Heart right ventricle (tissue), 16 donors: Measurements from ENCODE around the gene LDLR. TPM values are rescaled to one million over a fixed set of nuclear protein-coding genes. Genes with fewer than 3 reads are reported as not detected.

Source experiments
- ATAC-seq, 8 donors: fragments of 200-7000 bp; cut with Tn5 transposase; one replicate each; pipeline ENCODE4 v1.9.1; 2020; ENCODE audit warnings: mild to moderate bottlenecking in 8 of 8, moderate library complexity in 8 of 8, moderate number of reproducible peaks in 1 of 8
- DNase-seq, 2 donors: peaks; one replicate each; pipeline ENCODE4 v3.0.0-alpha.2; 2020
- H3K27ac ChIP-seq, 10 donors: fragments of 200-600 bp; sonication (generic) in 2 of 10; one replicate each; pipeline versions ENCODE4 v1.5.0 to v1.8.0; 2020 to 2022; ENCODE audit warnings: mild to moderate bottlenecking in 3 of 10
- H3K27me3 ChIP-seq, 7 donors: fragments of 200-600 bp; one replicate each; pipeline ENCODE4 v1.8.0; 2021 to 2022; ENCODE audit warnings: mild to moderate bottlenecking in 2 of 7
- H3K36me3 ChIP-seq, 9 donors: fragments of 200-600 bp; sonication (generic) in 1 of 9; one replicate each; pipeline versions ENCODE4 v1.5.0 to v1.8.0; 2020 to 2022; ENCODE audit warnings: mild to moderate bottlenecking in 2 of 9
- H3K4me1 ChIP-seq, 9 donors: fragments of 200-600 bp; sonication (generic) in 1 of 9; one replicate each; pipeline versions ENCODE4 v1.5.0 to v1.8.0; 2020 to 2022; ENCODE audit warnings: mild to moderate bottlenecking in 4 of 9
- H3K4me3 ChIP-seq, 10 donors: fragments of 200-600 bp; sonication (generic) in 2 of 10; one replicate each; pipeline versions ENCODE4 v1.5.0 to v1.8.0; 2020 to 2022; ENCODE audit warnings: mild to moderate bottlenecking in 7 of 10, moderate library complexity in 2 of 10
- H3K9me3 ChIP-seq, 11 donors: fragments of 200-600 bp in 10 of 11; sonication (generic) in 2 of 11; one replicate each; pipeline versions ENCODE4 v1.5.0 to v1.8.0; 2013 to 2022; ENCODE audit warnings: mild to moderate bottlenecking in 2 of 11, control low read depth in 1 of 11, moderate library complexity in 1 of 11
- CTCF ChIP-seq, 9 donors: fragments of 200-600 bp; sonication (generic) in 2 of 9; IDR thresholded peaks; one replicate each; pipeline versions ENCODE4 v1.5.0 to v1.8.0; 2021 to 2022; ENCODE audit warnings: antibody characterized with exemption in 9 of 9, mild to moderate bottlenecking in 5 of 9, moderate library complexity in 1 of 9
- WGBS, 2 donors: extraction: QIAGEN DNeasy Blood & Tissue Kit; methylation state at CpG; one replicate each; pipeline ENCODE4 v1.1.7; 2013; ENCODE audit warnings: inconsistent platforms in 1 of 2; 5-methylcytosine and 5-hydroxymethylcytosine counted together
- intact Hi-C, 10 donors: fragments of 100-400 bp; cut with DNase I; formaldehyde crosslinking; loops; one replicate each; pipeline versions ENCODE4 v1.11.1 to v1.14.2; 2022
- long read RNA-seq, 3 donors: library from polyadenylated mRNA; unstranded; transcript quantifications; one replicate each; pipeline ENCODE4 v2.0.0, GENCODE V29; 2020 to 2021
- polyA plus RNA-seq, 2 donors: library from polyadenylated mRNA; stranded (reverse); fragments of 200-250 nt; gene quantifications; one replicate each; pipeline ENCODE4 v1.2.3, GENCODE V29; 2013
- total RNA-seq, 10 donors: library from RNA; stranded (reverse); fragmentation: NEBNext Ultra II Directional in 3 of 10; extraction: Animal tissue kit (Norgen Biotek cat#: 25700) in 3 of 10; gene quantifications; one replicate each; pipeline versions ENCODE4 v1.2.1 to v1.2.4, GENCODE V29; 2021 to 2023
- donor health status: Arrhythmogenic right ventricular cardiomyopathy.
- donor health status: ischemic (EF 13 %, LVEDD 7.1; RV severe dilation, severe dysfunction).
- donor health status: healthy with polysubstance abuse.
- donor health status: DM: no; HTN: yes; CAD: no.
- donor health status: DM: no; HTN: no; CAD: no.
- donor health status: ischemic (EF 25% LVEDD 6.9; RV normal size, moderate dysfunction).
- donor health status: ischemic (EF 25% LVEDD 5.7; RV mildly dilated, moderate dysfunction).
- donor health status: healthy.
- donor health status: DM: yes; HTN: yes; CAD: no.
- donor health status: Ischemic cardiomyopathy.
- donor health status: ischemic (EF 35%, LVEDD 5.7; RV mildly dilated, moderate dysfunction).
- donor health status: nonischemic (EF 11% LVEDD 7.7; RV severe dilation, severe dysfunction).
- donor health status: DM: yes; HTN: yes; CAD: no.
- donor health status: PGD.
- donor health status: ischemic (EF 29% LVEDD 5.4; RV normal size, mild dysfunction).
- donor health status: nonischemic (EF 23%, LVEDD 6.1; RV moderate dilation, normal function).

Gene LDLR
- total RNA-seq (10 to 100 TPM in 8 of 10 donors, 1 to 10 TPM in 2; 4.5 to 76.1 (median 16.4) TPM), polyA plus RNA-seq (10 to 100 TPM in 1 of 2 donors, 1 to 10 TPM in 1; 7.4 to 24.1 TPM)
- long read RNA-seq, donor 1, partial matches to known transcripts: 2 of 12 reads
- long read RNA-seq, donor 1, other reads (novel, unspliced or antisense): 10 of 12 reads
- long read RNA-seq, donor 2, partial matches to known transcripts: 0 of 2 reads
- long read RNA-seq, donor 2, other reads (novel, unspliced or antisense): 2 of 2 reads
- long read RNA-seq, donor 3, transcript LDLR-208 (18 exons, 3,617 nt): major isoform, 5 of 61 reads
- long read RNA-seq, donor 3, partial matches to known transcripts: 32 of 61 reads
- long read RNA-seq, donor 3, other reads (novel, unspliced or antisense): 24 of 61 reads

DNA sequence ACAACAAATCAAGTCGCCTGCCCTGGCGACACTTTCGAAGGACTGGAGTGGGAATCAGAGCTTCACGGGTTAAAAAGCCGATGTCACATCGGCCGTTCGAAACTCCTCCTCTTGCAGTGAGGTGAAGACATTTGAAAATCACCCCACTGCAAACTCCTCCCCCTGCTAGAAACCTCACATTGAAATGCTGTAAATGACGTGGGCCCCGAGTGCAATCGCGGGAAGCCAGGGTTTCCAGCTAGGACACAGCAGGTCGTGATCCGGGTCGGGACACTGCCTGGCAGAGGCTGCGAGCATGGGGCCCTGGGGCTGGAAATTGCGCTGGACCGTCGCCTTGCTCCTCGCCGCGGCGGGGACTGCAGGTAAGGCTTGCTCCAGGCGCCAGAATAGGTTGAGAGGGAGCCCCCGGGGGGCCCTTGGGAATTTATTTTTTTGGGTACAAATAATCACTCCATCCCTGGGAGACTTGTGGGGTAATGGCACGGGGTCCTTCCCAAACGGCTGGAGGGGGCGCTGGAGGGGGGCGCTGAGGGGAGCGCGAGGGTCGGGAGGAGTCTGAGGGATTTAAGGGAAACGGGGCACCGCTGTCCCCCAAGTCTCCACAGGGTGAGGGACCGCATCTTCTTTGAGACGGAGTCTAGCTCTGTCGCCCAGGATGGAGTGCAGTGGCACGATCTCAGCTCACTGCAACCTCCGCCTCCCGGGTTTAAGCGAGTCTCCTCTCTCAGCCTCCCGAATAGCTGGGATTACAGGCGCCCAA lies at the start of gene LDLR:
LDLR (plus strand) TSS at position 210 of the 760 bp plus-strand sequence; CDS start at position 296, 86 bp downstream.
- Histone ChIP-seq H3K9me3 (no peaks in the 10 kb centered on the region), H3K27ac (peak within 1 kb of the TSS; percentile 82 to 99 (median 96)), H3K4me3 (peak within 1 kb of the TSS; percentile 53 to 90 (median 70)), H3K4me1 (peaks cover 0 to 78% (median 54%) of the 10 kb centered on the region in 9 donors), H3K36me3 (peaks cover 0 to 10% (median 0%) of the 10 kb centered on the region in 9 donors), H3K27me3 (no peaks in the 10 kb centered on the region)
- intact Hi-C loops: loop anchor here in 5 of 10 donors (5.0 to 10.0 kb wide), 2 partner anchors 52 to 115 kb away; no protein-coding TSS in a partner anchor
- DNase-seq: peak; percentile 75 to 89
- TF ChIP-seq CTCF (IDR thresholded peaks at IDR 0.05): no peak
- WGBS, 2 donors: 1 to 2% methylated on average over 42 to 43 of the region's 43 CpGs
- peak; percentile 36 to 71 (median 59) for ATAC-seq

DNA sequence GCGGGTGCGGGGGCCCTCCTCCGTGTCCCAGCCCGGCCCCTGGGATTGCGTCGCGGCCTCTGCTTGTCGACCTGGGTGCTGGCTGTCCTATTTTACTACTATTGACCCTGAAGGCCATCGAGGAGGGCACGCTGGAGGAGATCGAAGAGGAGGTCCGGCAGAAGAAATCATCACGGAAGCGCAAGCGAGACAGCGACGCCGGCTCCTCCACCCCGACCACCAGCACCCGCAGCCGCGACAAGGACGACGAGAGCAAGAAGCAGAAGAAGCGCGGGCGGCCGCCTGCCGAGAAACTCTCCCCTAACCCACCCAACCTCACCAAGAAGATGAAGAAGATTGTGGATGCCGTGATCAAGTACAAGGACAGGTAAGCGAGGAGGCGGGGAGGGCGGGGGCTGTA lies 48.1 kb upstream of the LDLR start:
- peaks cover 0 to 3% (median 1%) of the 10 kb centered on the region in 9 donors for H3K4me1 ChIP-seq
- H3K4me3 ChIP-seq: no peak overlapping the region
- H3K9me3 ChIP-seq: no peaks in the 10 kb centered on the region
- H3K27ac ChIP-seq: no peak overlapping the region
- intact Hi-C loops: no loop called here
- TF ChIP-seq CTCF (IDR thresholded peaks at IDR 0.05): no peak
- 95 to 96% methylated on average over 33 of the region's 33 CpGs for WGBS, 2 donors
- ATAC-seq (no peak), DNase-seq (no peak)
- H3K27me3 ChIP-seq: no peaks in the 10 kb centered on the region
- peaks cover 3 to 99% (median 30%) of the 10 kb centered on the region in 9 donors for H3K36me3 ChIP-seq

- Histone ChIP-seq H3K27ac (no peak overlapping the region), H3K9me3 (no peaks in the 10 kb centered on the region), H3K36me3 (peaks cover 3 to 98% (median 26%) of the 10 kb centered on the region in 9 donors), H3K27me3 (no peaks in the 10 kb centered on the region), H3K4me3 (no peak overlapping the region), H3K4me1 (no peaks in the 10 kb centered on the region)
- intact Hi-C loops: no loop called here
- peak in 1 of 8 donors; percentile 45 for ATAC-seq
- 93 to 95% methylated on average over 13 of the region's 13 CpGs for WGBS, 2 donors
- no peak for DNase-seq
- TF ChIP-seq CTCF (IDR thresholded peaks at IDR 0.05): no peak
These were observed 47.2 kb upstream of the LDLR start for GRCh38 chr19:11041966-11042627.

DNA sequence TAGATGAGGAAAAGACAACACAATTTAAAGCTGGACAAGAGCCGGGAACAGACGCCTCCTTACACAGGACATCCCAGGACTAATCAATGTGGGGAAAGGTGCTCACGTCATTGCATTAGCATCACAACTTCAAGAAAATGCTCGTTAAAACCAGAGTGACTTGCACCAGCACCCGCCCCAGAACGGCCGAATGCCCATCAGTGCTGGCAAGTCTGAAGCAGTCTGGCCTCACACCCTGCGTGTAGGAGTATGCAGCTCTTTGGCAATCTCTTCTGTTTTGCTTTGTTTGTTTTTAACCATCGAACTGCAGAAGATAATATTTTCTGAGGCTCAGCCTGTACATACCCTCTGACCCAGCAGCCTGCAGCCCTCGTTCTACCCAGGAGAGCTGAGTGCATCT lies 44.8 kb upstream of the LDLR start:
- H3K27me3 ChIP-seq: no peaks in the 10 kb centered on the region
- WGBS, 2 donors: 89 to 94% methylated on average over 10 of the region's 10 CpGs
- no peak overlapping the region for H3K27ac ChIP-seq
- TF ChIP-seq CTCF (IDR thresholded peaks at IDR 0.05): no peak
- intact Hi-C loops: no loop called here
- no peak overlapping the region for H3K4me3 ChIP-seq
- no peak for DNase-seq
- peaks cover 0 to 90% (median 26%) of the 10 kb centered on the region in 9 donors for H3K36me3 ChIP-seq
- ATAC-seq: no peak
- peaks cover 0 to 9% (median 0%) of the 10 kb centered on the region in 9 donors for H3K4me1 ChIP-seq
- no peaks in the 10 kb centered on the region for H3K9me3 ChIP-seq
